ENCODE measurements around the gene YJEFN3. TPM values are rescaled to one million over a fixed set of nuclear protein-coding genes. Genes with fewer than 3 reads are reported as not detected.

Gene YJEFN3
- total and polyA plus RNA-seq, 2 donors (not counting 3 experiments of a cell fraction or from before 2014, with no cell fraction given), result 1.9 to 2.1 TPM

- TF ChIP-seq MYC (IDR thresholded peaks at IDR 0.05; ENCODE audit: low read depth, low read length) (no peak), GATA2 (IDR thresholded peaks at IDR 0.05; ENCODE audit: insufficient read depth, insufficient read length, low read depth, low read length) (no peak), CTCF (IDR thresholded peaks at IDR 0.05; ENCODE audit: extremely low read depth in 1 of 2, insufficient read depth in 1 of 2, low read depth in 1 of 2, low read length in 2 of 2) (no peak), POLR2A (IDR thresholded peaks at IDR 0.05; ENCODE audit: low read depth, low read length) (no peak), EZH2 (IDR thresholded peaks at IDR 0.05; ENCODE audit: borderline replicate concordance, low read depth, low read length, severe bottlenecking) (peak; percentile 1), FOS (IDR thresholded peaks at IDR 0.05; ENCODE audit: borderline replicate concordance, insufficient read depth, low read length) (no peak)
- no peaks in the 10 kb centered on the region for H3K4me1 ChIP-seq (ENCODE audit: control insufficient read depth, extremely low read depth, insufficient read depth, low read length)
- no peaks in the 10 kb centered on the region for H4K20me1 ChIP-seq (replicated peaks; ENCODE audit: control insufficient read depth, extremely low read depth, insufficient read depth, low read length)
- ChIA-PET CTCF (interaction anchor here (1.1 to 1.7 kb wide), 2 partner anchors 14 to 102 kb away, joined by 3 to 4 read pairs; no protein-coding TSS in a partner anchor), POLR2A (no interaction called here)
- H3K9me1 ChIP-seq (replicated peaks; ENCODE audit: control insufficient read depth, extremely low read depth, insufficient read depth, low read length), result no peaks in the 10 kb centered on the region
- dilution Hi-C loops (cut with MboI; ENCODE audit: extremely low pct_ligation_motif_present, low sequenced_read_pairs), result no loop called here
- no peak for DNase-seq (ENCODE audit: low read depth, low spot score)
- H3K27me3 ChIP-seq (ENCODE audit: control insufficient read depth in 2 of 2, insufficient read depth in 2 of 2, low read length in 2 of 2), result peaks cover 25 to 29% of the 10 kb centered on the region in 2 experiments
- H3K79me2 ChIP-seq (ENCODE audit: control insufficient read depth, insufficient read depth, low read length), result no peaks in the 10 kb centered on the region
- H3K9me3 ChIP-seq (replicated peaks; ENCODE audit: control insufficient read depth, insufficient read depth, low read length), result no peaks in the 10 kb centered on the region
- no peak overlapping the region for H3K4me3 ChIP-seq (replicated peaks in 1 of 3; ENCODE audit: insufficient read depth in 1 of 3, low read depth in 1 of 3, low read length in 3 of 3)
- H3K36me3 ChIP-seq (ENCODE audit: control insufficient read depth in 2 of 2, extremely low read depth in 1 of 2, insufficient read depth in 2 of 2, low read length in 2 of 2), result no peaks in the 10 kb centered on the region
- H3K4me2 ChIP-seq (ENCODE audit: insufficient read depth, low read length), result no peak overlapping the region
- no TSS peak for BruUV-seq (replicated peaks)
- FAIRE-seq, result no peak
- intact Hi-C loops (cut with micrococcal nuclease), result no loop called here
- H3K27ac ChIP-seq (ENCODE audit: insufficient read depth, low read depth, low read length), result no peak overlapping the region
- no peak overlapping the region for H3K9ac ChIP-seq (replicated peaks; ENCODE audit: extremely low read depth, insufficient read depth, low read length)
- H2AFZ ChIP-seq (ENCODE audit: low read depth, low read length), result no peak overlapping the region
These were observed 10.1 kb downstream of the YJEFN3 start for GRCh38 chr19:19538785-19539166.

GRCh38 chr19:19539698-19540063 is 11.0 kb downstream of the YJEFN3 start:
- dilution Hi-C loops (cut with MboI; ENCODE audit: extremely low pct_ligation_motif_present, low sequenced_read_pairs) (no loop called here), intact Hi-C loops (cut with micrococcal nuclease) (no loop called here)
- Histone ChIP-seq H3K79me2 (ENCODE audit: control insufficient read depth, insufficient read depth, low read length) (no peaks in the 10 kb centered on the region), H3K4me3 (replicated peaks in 1 of 3; ENCODE audit: insufficient read depth in 1 of 3, low read depth in 1 of 3, low read length in 3 of 3) (no peak overlapping the region), H4K20me1 (replicated peaks; ENCODE audit: control insufficient read depth, extremely low read depth, insufficient read depth, low read length) (no peaks in the 10 kb centered on the region), H3K4me2 (ENCODE audit: insufficient read depth, low read length) (no peak overlapping the region), H3K27ac (ENCODE audit: insufficient read depth, low read depth, low read length) (no peak overlapping the region), H3K9ac (replicated peaks; ENCODE audit: extremely low read depth, insufficient read depth, low read length) (no peak overlapping the region), H2AFZ (ENCODE audit: low read depth, low read length) (no peak overlapping the region), H3K9me3 (replicated peaks; ENCODE audit: control insufficient read depth, insufficient read depth, low read length) (no peaks in the 10 kb centered on the region), H3K9me1 (replicated peaks; ENCODE audit: control insufficient read depth, extremely low read depth, insufficient read depth, low read length) (no peaks in the 10 kb centered on the region), H3K27me3 (ENCODE audit: control insufficient read depth in 2 of 2, insufficient read depth in 2 of 2, low read length in 2 of 2) (peaks cover 25 to 29% of the 10 kb centered on the region in 2 experiments), H3K4me1 (ENCODE audit: control insufficient read depth, extremely low read depth, insufficient read depth, low read length) (no peaks in the 10 kb centered on the region), H3K36me3 (ENCODE audit: control insufficient read depth in 2 of 2, extremely low read depth in 1 of 2, insufficient read depth in 2 of 2, low read length in 2 of 2) (no peaks in the 10 kb centered on the region)
- DNase-seq (ENCODE audit: low read depth, low spot score), result no peak
- POLR2A ChIA-PET, result no interaction called here
- no TSS peak for BruUV-seq (replicated peaks)
- CTCF ChIA-PET, result interaction anchor here (1.1 to 1.7 kb wide), 2 partner anchors 13 kb away, joined by 3 to 4 read pairs; no protein-coding TSS in a partner anchor
- TF ChIP-seq MAX (IDR thresholded peaks at IDR 0.05; ENCODE audit: insufficient read depth, insufficient read length) (no peak), POLR2AphosphoS5 (IDR thresholded peaks at IDR 0.05; ENCODE audit: insufficient read depth, low read depth, low read length) (no peak), FOS (IDR thresholded peaks at IDR 0.05; ENCODE audit: borderline replicate concordance, insufficient read depth, low read length) (no peak), GATA2 (IDR thresholded peaks at IDR 0.05; ENCODE audit: insufficient read depth, insufficient read length, low read depth, low read length) (no peak), POLR2A (IDR thresholded peaks at IDR 0.05; ENCODE audit: low read depth, low read length) (no peak)
- no peak for FAIRE-seq
